PC-9 (cell line): ENCODE results near the gene TOMM22.

ENCODE experiments used
- CTCF ChIP-seq: fragments of 200-600 bp; sonication (generic); conservative IDR thresholded peaks from 2 replicates; pipeline ENCODE4 v1.6.1; 2017; ENCODE audit warnings: mixed run types, antibody characterized with exemption, mild to moderate bottlenecking, moderate library complexity
- EZH2 ChIP-seq: fragments of 200-600 bp; sonication (generic); IDR thresholded peaks from 2 replicates; pipeline ENCODE4 v1.8.0; 2017; ENCODE audit warnings: antibody characterized with exemption, low read depth

GRCh38 chr22:38681582-38682335 lies at the start of gene TOMM22:
- TF ChIP-seq CTCF (peak; percentile 61; the same call in 1 of the 2 replicates), EZH2 (no peak)
